Prostate gland (tissue), 2 donors: ENCODE measurements around the gene BRSK2.
"Not testable (repeated sequence)": the region's sequence is repeated elsewhere in the genome, so short reads cannot be mapped to it uniquely, and the experiment has no call there.

Source experiments
- POLR2A ChIP-seq: fragments of 450-650 bp; IDR thresholded peaks from one replicate; pipeline ENCODE4 v1.6.1; 2016; ENCODE audit warnings: antibody characterized with exemption, mild to moderate bottlenecking
- TF ChIP-seq, protein P1 (sequence below), 4 experiments: fragments of 200-600 bp in 2 of 4; fragments of 450-650 bp in 2 of 4; sonication (generic) in 2 of 4; IDR thresholded peaks; 1 replicate in 3 of 4; 2 replicates in 1 of 4; pipeline ENCODE4 v1.5.1; 2016 to 2019; ENCODE audit warnings: antibody characterized with exemption in 4 of 4, mild to moderate bottlenecking in 2 of 4, moderate library complexity in 2 of 4

DNA sequence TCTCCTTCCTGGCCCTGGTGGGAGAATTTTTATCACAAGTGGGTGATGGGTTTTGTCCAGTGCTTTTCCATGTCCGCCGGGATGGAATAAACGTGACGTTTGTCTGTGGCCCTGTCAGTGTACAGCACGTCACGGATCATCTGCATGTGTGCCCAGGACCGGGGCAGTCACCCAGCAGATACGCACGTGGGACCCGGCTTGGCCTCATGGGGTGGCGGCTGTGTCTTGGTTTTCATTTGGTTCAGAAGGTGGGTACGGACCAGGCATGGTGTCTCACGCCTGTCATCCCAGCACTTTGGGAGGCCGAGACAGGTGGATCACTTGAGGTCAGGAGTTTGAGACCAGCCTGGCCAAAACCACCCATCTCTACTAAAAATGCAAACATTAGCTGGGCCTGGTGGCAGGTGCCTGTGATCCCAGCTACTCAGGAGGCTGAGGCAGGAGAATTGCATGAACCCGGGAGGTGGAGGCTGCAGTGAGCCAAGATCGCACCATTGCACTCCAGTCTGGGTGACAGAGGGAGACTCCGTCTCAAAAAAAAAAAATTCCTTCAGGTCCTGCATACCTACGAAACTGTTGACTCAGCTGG lies 42.2 kb upstream of the BRSK2 start:
- TF ChIP-seq POLR2A = not testable (repeated sequence)
- TF ChIP-seq, protein P1, sequence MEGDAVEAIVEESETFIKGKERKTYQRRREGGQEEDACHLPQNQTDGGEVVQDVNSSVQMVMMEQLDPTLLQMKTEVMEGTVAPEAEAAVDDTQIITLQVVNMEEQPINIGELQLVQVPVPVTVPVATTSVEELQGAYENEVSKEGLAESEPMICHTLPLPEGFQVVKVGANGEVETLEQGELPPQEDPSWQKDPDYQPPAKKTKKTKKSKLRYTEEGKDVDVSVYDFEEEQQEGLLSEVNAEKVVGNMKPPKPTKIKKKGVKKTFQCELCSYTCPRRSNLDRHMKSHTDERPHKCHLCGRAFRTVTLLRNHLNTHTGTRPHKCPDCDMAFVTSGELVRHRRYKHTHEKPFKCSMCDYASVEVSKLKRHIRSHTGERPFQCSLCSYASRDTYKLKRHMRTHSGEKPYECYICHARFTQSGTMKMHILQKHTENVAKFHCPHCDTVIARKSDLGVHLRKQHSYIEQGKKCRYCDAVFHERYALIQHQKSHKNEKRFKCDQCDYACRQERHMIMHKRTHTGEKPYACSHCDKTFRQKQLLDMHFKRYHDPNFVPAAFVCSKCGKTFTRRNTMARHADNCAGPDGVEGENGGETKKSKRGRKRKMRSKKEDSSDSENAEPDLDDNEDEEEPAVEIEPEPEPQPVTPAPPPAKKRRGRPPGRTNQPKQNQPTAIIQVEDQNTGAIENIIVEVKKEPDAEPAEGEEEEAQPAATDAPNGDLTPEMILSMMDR (IDR thresholded peaks at IDR 0.05) = not testable (repeated sequence)
